ENCODE data around the gene ARFGEF2. TPM values are rescaled to one million over a fixed set of nuclear protein-coding genes. Genes with fewer than 3 reads are reported as not detected.

Gene ARFGEF2
- total RNA-seq, 4 donors from 2014 or later = 34.7 to 36.2 (median 35.2) TPM

GRCh38 chr20:48958743-48959142 lies 37.2 kb downstream of the ARFGEF2 start:
- ATAC-seq (ENCODE audit: low FRiP score) = no peak
- DNase-seq (ENCODE audit: low spot score) = no peak
- TF ChIP-seq, protein P1, sequence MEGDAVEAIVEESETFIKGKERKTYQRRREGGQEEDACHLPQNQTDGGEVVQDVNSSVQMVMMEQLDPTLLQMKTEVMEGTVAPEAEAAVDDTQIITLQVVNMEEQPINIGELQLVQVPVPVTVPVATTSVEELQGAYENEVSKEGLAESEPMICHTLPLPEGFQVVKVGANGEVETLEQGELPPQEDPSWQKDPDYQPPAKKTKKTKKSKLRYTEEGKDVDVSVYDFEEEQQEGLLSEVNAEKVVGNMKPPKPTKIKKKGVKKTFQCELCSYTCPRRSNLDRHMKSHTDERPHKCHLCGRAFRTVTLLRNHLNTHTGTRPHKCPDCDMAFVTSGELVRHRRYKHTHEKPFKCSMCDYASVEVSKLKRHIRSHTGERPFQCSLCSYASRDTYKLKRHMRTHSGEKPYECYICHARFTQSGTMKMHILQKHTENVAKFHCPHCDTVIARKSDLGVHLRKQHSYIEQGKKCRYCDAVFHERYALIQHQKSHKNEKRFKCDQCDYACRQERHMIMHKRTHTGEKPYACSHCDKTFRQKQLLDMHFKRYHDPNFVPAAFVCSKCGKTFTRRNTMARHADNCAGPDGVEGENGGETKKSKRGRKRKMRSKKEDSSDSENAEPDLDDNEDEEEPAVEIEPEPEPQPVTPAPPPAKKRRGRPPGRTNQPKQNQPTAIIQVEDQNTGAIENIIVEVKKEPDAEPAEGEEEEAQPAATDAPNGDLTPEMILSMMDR (IDR thresholded peaks at IDR 0.05) = no peak

- DNase-seq (ENCODE audit: low spot score) = no peak
- TF ChIP-seq, protein P1 (IDR thresholded peaks at IDR 0.05) = no peak
- ATAC-seq (ENCODE audit: low FRiP score) = no peak
Observed at GRCh38 chr20:48959899-48960550, 38.5 kb downstream of the ARFGEF2 start.

GRCh38 chr20:48962421-48962820 lies 40.9 kb downstream of the ARFGEF2 start:
- DNase-seq (ENCODE audit: low spot score) (no peak), ATAC-seq (ENCODE audit: low FRiP score) (no peak)
- TF ChIP-seq, protein P1 (IDR thresholded peaks at IDR 0.05) = no peak

GRCh38 chr20:48962976-48963771 lies 41.7 kb downstream of the ARFGEF2 start:
- DNase-seq (ENCODE audit: low spot score) = no peak
- TF ChIP-seq, protein P1 (IDR thresholded peaks at IDR 0.05) = no peak
- ATAC-seq (ENCODE audit: low FRiP score) = no peak

DNA sequence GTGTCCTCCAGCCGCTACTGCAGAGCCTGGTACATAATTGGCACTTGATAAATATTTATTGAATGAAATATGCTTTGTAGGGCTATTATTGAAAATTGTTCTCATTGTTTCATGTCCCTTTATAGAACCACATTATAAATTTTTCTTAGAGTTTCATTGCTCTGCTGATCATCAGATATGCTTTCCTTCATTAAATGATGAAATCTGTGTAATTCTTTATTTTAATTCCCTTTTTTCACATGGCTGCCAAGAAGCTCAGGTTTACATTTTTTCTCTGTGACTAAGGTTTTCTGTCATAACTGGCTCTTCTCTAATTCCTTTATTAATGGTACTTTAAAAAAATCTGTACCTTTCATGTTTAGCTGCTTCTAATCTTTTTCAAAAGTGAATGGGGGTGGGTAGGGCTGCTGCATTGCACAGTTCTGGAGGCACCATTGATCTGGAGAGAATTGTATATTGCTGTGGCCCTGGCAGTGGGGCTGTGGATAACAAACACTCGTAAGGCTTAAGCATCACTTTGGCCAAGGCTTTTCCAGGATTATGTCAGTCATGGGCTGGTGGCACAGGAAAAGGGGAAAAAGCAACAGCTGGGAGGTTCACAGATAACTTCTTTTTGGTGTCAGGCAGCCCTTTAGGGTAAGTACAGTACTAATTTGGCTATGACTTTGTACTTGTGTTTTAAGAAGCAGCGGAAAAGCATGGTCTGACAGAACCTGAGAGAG lies 43.8 kb downstream of the ARFGEF2 start:
- TF ChIP-seq, protein P1 (IDR thresholded peaks at IDR 0.05) = no peak
- ATAC-seq (ENCODE audit: low FRiP score) = no peak
- DNase-seq (ENCODE audit: low spot score) = no peak

- ATAC-seq (ENCODE audit: low FRiP score) = no peak
- no peak for DNase-seq (ENCODE audit: low spot score)
- TF ChIP-seq, protein P1 (IDR thresholded peaks at IDR 0.05) = no peak
Observed at GRCh38 chr20:48970681-48971365, 49.3 kb downstream of the ARFGEF2 start.
